PC-9 (cell line): Measurements from ENCODE around the gene SYCN. TPM values are rescaled to one million over a fixed set of nuclear protein-coding genes. Genes with fewer than 3 reads are reported as not detected.

Experiments used
- BruUV-seq: library from RNA; stranded (reverse); fragments of 400-500 nt; replicated peaks from 2 replicates; lab custom pipeline; 2021; lab: Mats Ljungman, UMichigan
- CTCF ChIA-PET: fragments of 300-600 bp; sonication (Branson Sonifier 250); formaldehyde crosslinking; loops from one replicate; lab custom pipeline; 2022; ENCODE audit warnings: antibody characterized with exemption; lab: Charles Lee
- POLR2A ChIA-PET: fragments of 300-600 bp; sonication (Branson Sonifier 250); formaldehyde crosslinking; loops from one replicate; lab custom pipeline; 2022; ENCODE audit warnings: antibody characterized with exemption; ENCODE audit not compliant: unreplicated experiment; lab: Charles Lee
- DNase-seq, 2 experiments: peaks; one replicate each; pipeline versions ENCODE4 v3.0.0 to v3.0.0-alpha.2; 2015 to 2022; ENCODE audit warnings: mixed read lengths in 1 of 2
- H2AFZ ChIP-seq: fragments of 200-600 bp; sonication (generic); 2 replicates; pipeline ENCODE4 v1.8.1; 2017; ENCODE audit warnings: antibody characterized with exemption
- H3F3A ChIP-seq: fragments of 200-600 bp; sonication (generic); 2 replicates; pipeline ENCODE4 v1.8.1; 2017; ENCODE audit warnings: antibody characterized with exemption, mild to moderate bottlenecking, low read depth; ENCODE audit not compliant: insufficient read depth
- H3K27ac ChIP-seq: fragments of 200-600 bp; sonication (generic); 2 replicates; pipeline ENCODE4 v1.6.1; 2016; ENCODE audit warnings: mixed run types
- H3K27me3 ChIP-seq: fragments of 200-600 bp; sonication (generic); 2 replicates; pipeline ENCODE4 v1.6.1; 2016; ENCODE audit warnings: low read depth, mixed run types; ENCODE audit not compliant: insufficient read depth
- H3K36me3 ChIP-seq: fragments of 200-600 bp; sonication (generic); 2 replicates; pipeline ENCODE4 v1.6.1; 2016; ENCODE audit warnings: low read depth, mixed run types
- H3K4me1 ChIP-seq: fragments of 200-600 bp; sonication (generic); replicated peaks from 2 replicates; pipeline ENCODE4 v1.6.1; 2016; ENCODE audit warnings: mixed run types; ENCODE audit not compliant: insufficient read depth
- H3K4me2 ChIP-seq: fragments of 200-600 bp; sonication (generic); 2 replicates; pipeline ENCODE4 v1.6.1; 2017; ENCODE audit warnings: mixed run types
- H3K4me3 ChIP-seq: fragments of 200-600 bp; sonication (generic); 2 replicates; pipeline ENCODE4 v1.6.1; 2016; ENCODE audit warnings: mixed run types
- H3K79me2 ChIP-seq: fragments of 200-600 bp; sonication (generic); 2 replicates; pipeline ENCODE4 v1.6.1; 2017; ENCODE audit warnings: low read depth, mixed run types
- H3K9me2 ChIP-seq: fragments of 200-600 bp; sonication (generic); 2 replicates; pipeline ENCODE4 v1.8.1; 2017; ENCODE audit warnings: mild to moderate bottlenecking; ENCODE audit not compliant: insufficient read depth
- H3K9me3 ChIP-seq: fragments of 200-600 bp; sonication (generic); 2 replicates; pipeline ENCODE4 v1.8.1; 2016; ENCODE audit warnings: low read depth; ENCODE audit not compliant: insufficient read depth
- H4K20me1 ChIP-seq: fragments of 200-600 bp; sonication (generic); 2 replicates; pipeline ENCODE4 v1.8.1; 2017; ENCODE audit not compliant: insufficient read depth
- EZH2 ChIP-seq: fragments of 200-600 bp; sonication (generic); IDR thresholded peaks from 2 replicates; pipeline ENCODE4 v1.8.0; 2017; ENCODE audit warnings: antibody characterized with exemption, low read depth
- intact Hi-C: fragments of 100-400 bp; cut with micrococcal nuclease; formaldehyde crosslinking; loops from one replicate; pipeline ENCODE4 v1.10.0; 2022; ENCODE audit not compliant: unreplicated experiment
- total RNA-seq: library from RNA; stranded (reverse); gene quantifications from 2 replicates; pipeline ENCODE4 v1.2.3, GENCODE V29; 2021
- TF ChIP-seq, protein P1 (sequence below): fragments of 200-600 bp; sonication (generic); conservative IDR thresholded peaks from 2 replicates; pipeline ENCODE4 v1.6.1; 2017; ENCODE audit warnings: mixed run types, antibody characterized with exemption, mild to moderate bottlenecking, moderate library complexity

The SYCN gene
- total RNA-seq, 1 experiment from 2014 or later: not detected

DNA sequence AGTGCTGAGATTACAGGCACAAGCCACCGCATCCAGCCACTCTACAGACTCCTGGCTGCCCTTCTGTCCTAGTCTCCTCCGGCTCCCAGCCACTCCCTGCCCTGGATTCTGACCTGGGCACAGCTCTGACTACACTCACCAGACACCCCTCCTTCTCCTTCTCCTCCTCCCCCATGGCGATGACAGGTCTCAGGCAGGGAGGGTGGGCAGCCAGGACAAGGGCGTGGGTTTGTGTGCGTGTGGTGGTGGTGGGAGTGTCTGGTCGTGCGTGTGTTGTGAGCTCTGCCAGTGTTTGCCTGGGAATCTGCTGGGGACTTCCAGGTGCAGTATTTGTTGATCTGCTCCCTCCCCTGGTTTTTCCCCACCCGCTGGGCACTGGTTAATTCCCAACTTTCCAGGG lies 10.3 kb downstream of the SYCN start:
- no peak overlapping the region for H2AFZ ChIP-seq
- ChIA-PET POLR2A (no interaction called here), CTCF (no interaction called here)
- peak overlapping the region; percentile 36 for H3K4me2 ChIP-seq
- H3K36me3 ChIP-seq: no peaks in the 10 kb centered on the region
- no peak for TF ChIP-seq EZH2
- TF ChIP-seq, protein P1, sequence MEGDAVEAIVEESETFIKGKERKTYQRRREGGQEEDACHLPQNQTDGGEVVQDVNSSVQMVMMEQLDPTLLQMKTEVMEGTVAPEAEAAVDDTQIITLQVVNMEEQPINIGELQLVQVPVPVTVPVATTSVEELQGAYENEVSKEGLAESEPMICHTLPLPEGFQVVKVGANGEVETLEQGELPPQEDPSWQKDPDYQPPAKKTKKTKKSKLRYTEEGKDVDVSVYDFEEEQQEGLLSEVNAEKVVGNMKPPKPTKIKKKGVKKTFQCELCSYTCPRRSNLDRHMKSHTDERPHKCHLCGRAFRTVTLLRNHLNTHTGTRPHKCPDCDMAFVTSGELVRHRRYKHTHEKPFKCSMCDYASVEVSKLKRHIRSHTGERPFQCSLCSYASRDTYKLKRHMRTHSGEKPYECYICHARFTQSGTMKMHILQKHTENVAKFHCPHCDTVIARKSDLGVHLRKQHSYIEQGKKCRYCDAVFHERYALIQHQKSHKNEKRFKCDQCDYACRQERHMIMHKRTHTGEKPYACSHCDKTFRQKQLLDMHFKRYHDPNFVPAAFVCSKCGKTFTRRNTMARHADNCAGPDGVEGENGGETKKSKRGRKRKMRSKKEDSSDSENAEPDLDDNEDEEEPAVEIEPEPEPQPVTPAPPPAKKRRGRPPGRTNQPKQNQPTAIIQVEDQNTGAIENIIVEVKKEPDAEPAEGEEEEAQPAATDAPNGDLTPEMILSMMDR: no peak
- H3K27me3 ChIP-seq: no peaks in the 10 kb centered on the region
- peak in 1 of 2 experiments; percentile 18 for DNase-seq
- no peak overlapping the region for H3K27ac ChIP-seq
- H3F3A ChIP-seq: peaks cover 40% of the 10 kb centered on the region
- BruUV-seq: no TSS peak
- H3K79me2 ChIP-seq: no peaks in the 10 kb centered on the region
- peaks cover 55% of the 10 kb centered on the region for H3K4me1 ChIP-seq
- no peaks in the 10 kb centered on the region for H4K20me1 ChIP-seq
- no peaks in the 10 kb centered on the region for H3K9me2 ChIP-seq
- no peak overlapping the region for H3K4me3 ChIP-seq
- H3K9me3 ChIP-seq: no peaks in the 10 kb centered on the region
- intact Hi-C loops: no loop called here

DNA sequence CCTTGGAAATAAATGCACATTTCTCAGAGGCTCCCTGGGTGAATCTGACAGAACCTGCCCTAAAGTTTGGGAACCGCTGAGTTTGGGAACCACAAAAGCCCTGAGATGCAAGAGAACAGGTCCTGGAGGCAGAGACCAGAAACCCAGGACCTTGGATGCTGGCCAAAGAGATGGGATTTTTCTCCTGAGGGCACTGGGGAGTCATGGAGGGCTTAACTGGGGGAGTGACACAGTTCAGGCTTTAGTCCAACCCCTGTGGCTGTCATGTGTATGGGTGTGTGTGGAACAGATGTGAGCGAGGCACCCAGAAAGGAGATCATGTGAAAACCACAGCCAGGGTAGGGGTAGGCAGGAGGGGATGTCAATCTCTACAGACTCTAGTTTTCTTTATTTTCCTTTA lies 11.2 kb downstream of the SYCN start:
- Histone ChIP-seq H3K79me2 (no peaks in the 10 kb centered on the region), H3K4me3 (no peak overlapping the region), H3K4me2 (no peak overlapping the region), H2AFZ (no peak overlapping the region), H3K9me3 (no peaks in the 10 kb centered on the region), H3K36me3 (no peaks in the 10 kb centered on the region), H3K4me1 (peaks cover 45% of the 10 kb centered on the region), H3K27me3 (no peaks in the 10 kb centered on the region), H3F3A (peaks cover 30% of the 10 kb centered on the region), H3K27ac (no peak overlapping the region), H4K20me1 (no peaks in the 10 kb centered on the region), H3K9me2 (no peaks in the 10 kb centered on the region)
- TF ChIP-seq, protein P1: no peak
- no peak for TF ChIP-seq EZH2
- intact Hi-C loops: no loop called here
- no TSS peak for BruUV-seq
- ChIA-PET POLR2A (interaction anchor here (0.7 kb wide), 1 partner anchor 210 kb away, joined by 3 read pairs; no protein-coding TSS in a partner anchor), CTCF (no interaction called here)
- no peak for DNase-seq

DNA sequence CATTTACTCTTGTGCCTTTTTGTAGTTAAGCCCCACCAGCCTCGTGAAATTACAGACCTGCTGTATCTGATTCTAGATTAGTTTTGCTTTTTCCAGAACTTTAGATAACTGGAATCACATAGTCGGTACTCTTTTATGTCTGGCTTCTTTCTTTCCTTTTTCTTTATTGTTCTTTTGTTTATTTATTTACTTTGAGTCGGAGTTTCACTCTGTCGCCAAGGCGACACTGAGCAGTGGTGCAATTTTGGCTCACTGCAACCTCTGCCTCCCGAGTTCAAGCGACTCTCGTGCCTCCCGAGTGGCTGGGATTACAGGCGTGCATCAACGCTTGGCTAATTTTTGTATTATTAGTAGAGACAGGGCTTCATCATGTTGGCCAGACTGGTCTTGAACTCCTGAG lies 13.3 kb downstream of the SYCN start:
- Histone ChIP-seq H3K36me3 (no peaks in the 10 kb centered on the region), H3F3A (peaks cover 21% of the 10 kb centered on the region; the same call in 1 of the 2 replicates), H2AFZ (no peak overlapping the region), H3K27ac (no peak overlapping the region), H3K79me2 (no peaks in the 10 kb centered on the region), H3K4me2 (no peak overlapping the region), H3K4me1 (peaks cover 24% of the 10 kb centered on the region), H3K4me3 (no peak overlapping the region), H3K9me3 (no peaks in the 10 kb centered on the region), H3K27me3 (no peaks in the 10 kb centered on the region), H4K20me1 (no peaks in the 10 kb centered on the region), H3K9me2 (no peaks in the 10 kb centered on the region)
- no TSS peak for BruUV-seq
- intact Hi-C loops: no loop called here
- no peak for DNase-seq
- no peak for TF ChIP-seq EZH2
- TF ChIP-seq, protein P1: no peak
- CTCF ChIA-PET: no interaction called here
- POLR2A ChIA-PET: interaction anchor here (0.5 kb wide), 1 partner anchor 764 kb away, joined by 8 read pairs; no protein-coding TSS in a partner anchor
